Peyer's patch (tissue), 4 donors: ENCODE data around the gene CCDC167.

Source experiments
- POLR2A ChIP-seq, 2 donors: fragments of 450-650 bp; IDR thresholded peaks; one replicate each; pipeline ENCODE4 v1.5.1; 2017; ENCODE audit warnings: antibody characterized with exemption in 2 of 2, mild to moderate bottlenecking in 2 of 2, moderate library complexity in 2 of 2
- TF ChIP-seq, protein P1 (sequence below), 6 experiments: fragments of 450-650 bp in 4 of 6; fragments of 200-600 bp in 2 of 6; sonication (generic) in 1 of 6; IDR thresholded peaks; one replicate each; pipeline ENCODE4 v1.5.1; 2017 to 2019; ENCODE audit warnings: antibody characterized with exemption in 6 of 6, mild to moderate bottlenecking in 3 of 6, moderate library complexity in 1 of 6

DNA sequence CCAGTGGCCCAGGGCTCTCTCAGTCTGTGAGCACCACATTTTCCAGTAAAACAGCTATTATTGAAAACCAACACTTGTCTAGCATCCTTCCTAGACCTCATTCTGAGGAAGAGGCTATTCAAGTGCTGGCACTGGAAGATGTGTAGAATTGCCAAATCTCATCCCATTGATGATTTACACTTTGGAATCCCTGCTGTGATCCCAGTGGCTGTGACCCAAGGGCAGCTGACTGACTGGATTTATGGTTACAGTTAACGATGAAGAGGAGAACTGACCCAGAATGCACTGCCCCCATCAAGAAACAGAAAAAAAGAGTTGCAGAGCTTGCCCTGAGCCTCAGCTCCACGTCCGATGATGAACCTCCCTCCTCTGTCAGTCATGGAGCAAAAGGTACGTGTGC is 64.3 kb downstream of the CCDC167 start:
- no peak for TF ChIP-seq POLR2A (IDR thresholded peaks at IDR 0.05)
- TF ChIP-seq, protein P1, sequence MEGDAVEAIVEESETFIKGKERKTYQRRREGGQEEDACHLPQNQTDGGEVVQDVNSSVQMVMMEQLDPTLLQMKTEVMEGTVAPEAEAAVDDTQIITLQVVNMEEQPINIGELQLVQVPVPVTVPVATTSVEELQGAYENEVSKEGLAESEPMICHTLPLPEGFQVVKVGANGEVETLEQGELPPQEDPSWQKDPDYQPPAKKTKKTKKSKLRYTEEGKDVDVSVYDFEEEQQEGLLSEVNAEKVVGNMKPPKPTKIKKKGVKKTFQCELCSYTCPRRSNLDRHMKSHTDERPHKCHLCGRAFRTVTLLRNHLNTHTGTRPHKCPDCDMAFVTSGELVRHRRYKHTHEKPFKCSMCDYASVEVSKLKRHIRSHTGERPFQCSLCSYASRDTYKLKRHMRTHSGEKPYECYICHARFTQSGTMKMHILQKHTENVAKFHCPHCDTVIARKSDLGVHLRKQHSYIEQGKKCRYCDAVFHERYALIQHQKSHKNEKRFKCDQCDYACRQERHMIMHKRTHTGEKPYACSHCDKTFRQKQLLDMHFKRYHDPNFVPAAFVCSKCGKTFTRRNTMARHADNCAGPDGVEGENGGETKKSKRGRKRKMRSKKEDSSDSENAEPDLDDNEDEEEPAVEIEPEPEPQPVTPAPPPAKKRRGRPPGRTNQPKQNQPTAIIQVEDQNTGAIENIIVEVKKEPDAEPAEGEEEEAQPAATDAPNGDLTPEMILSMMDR (IDR thresholded peaks at IDR 0.05): no peak
